ENCODE measurements around the gene SEMA4D.

GRCh38 chr9:89410641-89411350 lies 87.1 kb downstream of the SEMA4D start:
- TF ChIP-seq POLR2A (IDR thresholded peaks at IDR 0.05; ENCODE audit: low read depth, low read length) (0 out of 2 replicates have a peak, but pooled peaks have one; percentile 29), TAF1 (IDR thresholded peaks at IDR 0.05; ENCODE audit: borderline replicate concordance, low read depth, low read length) (no peak)

Data from GM12892 (cell line).